H7 (cell line): Measurements from ENCODE around the gene ZNF277. TPM values are rescaled to one million over a fixed set of nuclear protein-coding genes. Genes with fewer than 3 reads are reported as not detected.
"Not testable (repeated sequence)": the region's sequence is repeated elsewhere in the genome, so short reads cannot be mapped to it uniquely, and the experiment has no call there.

Source experiments
- DNase-seq: peaks from one replicate; pipeline ENCODE4 v3.0.0; 2012
- H3K27me3 ChIP-seq: 2 replicates; pipeline ENCODE4 v1.6.0; 2011; ENCODE audit warnings: mild to moderate bottlenecking, low read length; ENCODE audit not compliant: control insufficient read depth, insufficient read depth
- H3K36me3 ChIP-seq: replicated peaks from 2 replicates; pipeline ENCODE4 v1.5.1; 2011; ENCODE audit warnings: low read length; ENCODE audit not compliant: control insufficient read depth, insufficient read depth
- H3K4me3 ChIP-seq: 2 replicates; pipeline ENCODE4 v1.5.1; 2011; ENCODE audit warnings: low read depth, mild to moderate bottlenecking, control low read depth, low read length, moderate library complexity; ENCODE audit not compliant: insufficient read depth
- total RNA-seq: library from RNA; depleted of rRNA; stranded (reverse); fragments of >200 nt; shearing (Covaris generic); gene quantifications from 2 replicates; pipeline ENCODE4 v1.2.3, GENCODE V29; 2014

ZNF277 gene
- total RNA-seq, 1 experiment from 2014 or later, result 29.8 TPM

DNA sequence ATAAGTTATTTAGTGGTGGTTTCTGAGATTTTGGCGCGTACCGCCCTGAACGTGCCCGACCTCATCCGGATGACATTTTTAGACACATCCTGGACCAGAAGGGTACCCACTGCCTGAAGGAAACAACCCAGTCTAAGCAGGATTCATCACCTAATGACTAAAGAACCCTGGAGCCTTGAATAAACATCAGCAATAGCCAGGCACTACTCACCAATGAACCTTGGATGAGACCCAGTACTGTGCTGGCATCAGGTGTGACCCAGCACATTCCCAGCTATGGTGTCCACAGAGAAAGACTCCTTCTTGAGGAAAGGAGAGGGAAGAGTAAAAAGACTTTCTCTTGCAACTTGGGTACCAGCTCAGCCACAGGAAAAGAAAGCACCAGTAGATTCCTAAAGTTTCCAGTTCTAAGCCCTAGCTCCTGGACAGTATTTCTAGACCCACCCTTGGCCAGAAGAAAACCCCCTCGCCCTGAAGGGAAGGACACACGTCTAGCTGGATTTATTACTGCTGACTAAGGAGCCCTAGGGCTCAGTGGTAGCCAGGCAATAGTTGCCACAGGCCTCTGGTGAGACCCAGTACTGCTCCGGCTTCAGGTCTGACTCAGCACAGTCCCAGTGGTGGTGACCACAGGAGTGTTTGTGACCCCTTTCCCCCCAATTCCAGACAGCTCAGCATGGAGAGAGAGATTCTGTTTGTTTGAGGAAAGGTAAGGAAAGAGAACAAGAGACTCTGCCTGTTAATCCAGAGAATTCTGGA lies 32.5 kb downstream of the ZNF277 start:
- Histone ChIP-seq H3K36me3 (no peaks in the 10 kb centered on the region), H3K4me3 (no peak overlapping the region), H3K27me3 (no peaks in the 10 kb centered on the region)
- no peak for DNase-seq

DNA sequence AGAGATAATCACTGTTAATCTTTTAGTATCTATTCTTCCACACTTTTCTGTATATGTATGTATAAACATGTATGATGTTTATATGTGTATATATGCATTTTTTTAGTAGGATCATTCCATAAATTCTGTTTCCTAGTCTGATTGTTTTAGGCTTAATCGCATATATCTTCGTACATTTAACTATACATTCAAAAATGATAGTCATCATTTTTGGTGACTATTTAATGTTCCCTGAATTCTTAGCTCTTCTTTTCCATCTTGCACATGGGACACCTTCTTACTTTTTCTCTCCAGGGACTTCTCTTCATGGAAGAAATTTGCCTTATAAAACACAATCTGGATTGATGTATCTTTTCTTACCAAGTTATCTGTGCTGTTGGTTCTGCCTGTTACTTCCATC lies 42.1 kb downstream of the ZNF277 start:
- Histone ChIP-seq H3K27me3 (peaks cover 6% of the 10 kb centered on the region; the same call in 1 of the 2 replicates), H3K4me3 (no peak overlapping the region), H3K36me3 (no peaks in the 10 kb centered on the region)
- no peak for DNase-seq

DNA sequence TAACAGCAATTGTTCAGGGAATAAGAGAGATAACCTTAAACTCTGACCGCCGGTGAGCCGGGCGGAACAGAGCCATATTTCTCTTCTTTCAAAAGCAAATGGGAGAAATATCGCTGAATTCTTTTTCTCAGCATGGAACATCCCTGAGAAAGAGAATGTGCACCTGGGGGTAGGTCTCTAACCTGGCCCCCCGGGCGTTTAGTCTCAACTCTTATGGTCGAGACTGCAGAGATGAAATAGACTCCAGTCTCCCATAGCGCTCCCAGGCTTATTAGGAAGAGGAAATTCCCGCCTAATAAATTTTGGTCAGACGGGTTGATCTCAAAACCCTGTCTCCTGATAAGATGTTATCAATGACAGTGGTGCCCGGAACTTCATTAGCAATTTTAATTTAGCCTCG lies 43.5 kb downstream of the ZNF277 start:
- DNase-seq, H3K27me3 ChIP-seq, H3K36me3 ChIP-seq, H3K4me3 ChIP-seq: not testable (repeated sequence)

DNA sequence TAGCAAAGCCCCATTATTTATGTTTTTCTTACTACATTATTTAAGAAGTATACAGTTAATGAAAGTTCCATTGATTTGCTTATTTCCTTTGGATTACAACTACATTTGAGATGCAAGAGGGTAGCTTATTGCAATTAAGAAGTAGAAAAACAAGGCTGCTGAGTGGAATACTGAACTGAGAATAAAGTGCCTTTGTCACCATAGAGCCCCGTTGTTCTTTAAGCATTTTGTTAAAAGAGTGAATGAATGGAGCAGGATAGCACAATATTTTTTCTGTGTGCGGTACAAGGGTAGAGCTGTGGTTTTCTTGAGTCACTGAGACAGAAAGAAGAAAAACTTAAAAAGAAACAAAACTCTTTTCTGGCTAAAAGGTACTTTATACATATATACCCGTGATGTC lies 45.6 kb downstream of the ZNF277 start:
- Histone ChIP-seq H3K36me3 (no peaks in the 10 kb centered on the region), H3K27me3 (peaks cover 6% of the 10 kb centered on the region; the same call in 1 of the 2 replicates), H3K4me3 (no peak overlapping the region)
- DNase-seq, result no peak

DNA sequence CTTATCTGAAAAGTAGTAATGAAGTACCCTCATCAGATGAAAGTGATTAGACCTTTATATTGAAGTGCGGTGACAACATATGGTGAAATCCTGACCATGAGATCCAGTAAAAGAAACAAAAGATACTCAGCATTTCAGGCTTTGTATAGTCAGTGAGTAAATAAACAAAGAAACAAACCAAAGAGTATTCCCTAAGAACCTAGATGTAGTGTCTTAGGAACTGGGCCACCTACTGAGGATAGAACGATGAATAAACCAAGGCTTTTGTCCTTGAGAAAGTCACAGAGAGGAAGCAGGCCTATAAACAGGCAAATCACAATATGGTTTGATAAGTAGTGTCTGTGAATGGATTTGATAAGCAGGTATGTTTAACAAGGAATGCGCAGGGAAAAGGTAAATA lies 46.2 kb downstream of the ZNF277 start:
- Histone ChIP-seq H3K27me3 (peaks cover 6% of the 10 kb centered on the region; the same call in 1 of the 2 replicates), H3K36me3 (no peaks in the 10 kb centered on the region), H3K4me3 (no peak overlapping the region)
- no peak for DNase-seq

DNA sequence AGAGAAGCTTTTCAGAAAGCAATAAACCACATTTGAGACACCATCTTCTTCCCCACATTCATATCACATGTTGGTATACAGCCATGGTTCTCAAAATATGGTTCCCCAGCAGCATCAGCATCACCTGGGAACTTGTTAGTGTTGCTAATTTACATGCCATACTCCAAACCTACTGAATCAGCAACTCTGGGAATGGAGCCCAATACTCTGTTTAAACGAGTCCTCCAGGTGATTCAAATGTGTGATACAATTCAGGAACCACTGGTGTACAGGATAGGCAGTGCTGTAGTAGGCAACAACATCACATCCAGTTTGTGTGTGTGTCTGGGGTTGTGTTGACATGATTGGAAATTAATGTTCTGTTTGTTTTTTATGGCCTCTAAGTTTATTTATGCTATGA lies 47.7 kb downstream of the ZNF277 start:
- no peaks in the 10 kb centered on the region for H3K36me3 ChIP-seq
- DNase-seq, result no peak
- peaks cover 2% of the 10 kb centered on the region; the same call in 1 of the 2 replicates for H3K27me3 ChIP-seq
- no peak overlapping the region for H3K4me3 ChIP-seq

DNA sequence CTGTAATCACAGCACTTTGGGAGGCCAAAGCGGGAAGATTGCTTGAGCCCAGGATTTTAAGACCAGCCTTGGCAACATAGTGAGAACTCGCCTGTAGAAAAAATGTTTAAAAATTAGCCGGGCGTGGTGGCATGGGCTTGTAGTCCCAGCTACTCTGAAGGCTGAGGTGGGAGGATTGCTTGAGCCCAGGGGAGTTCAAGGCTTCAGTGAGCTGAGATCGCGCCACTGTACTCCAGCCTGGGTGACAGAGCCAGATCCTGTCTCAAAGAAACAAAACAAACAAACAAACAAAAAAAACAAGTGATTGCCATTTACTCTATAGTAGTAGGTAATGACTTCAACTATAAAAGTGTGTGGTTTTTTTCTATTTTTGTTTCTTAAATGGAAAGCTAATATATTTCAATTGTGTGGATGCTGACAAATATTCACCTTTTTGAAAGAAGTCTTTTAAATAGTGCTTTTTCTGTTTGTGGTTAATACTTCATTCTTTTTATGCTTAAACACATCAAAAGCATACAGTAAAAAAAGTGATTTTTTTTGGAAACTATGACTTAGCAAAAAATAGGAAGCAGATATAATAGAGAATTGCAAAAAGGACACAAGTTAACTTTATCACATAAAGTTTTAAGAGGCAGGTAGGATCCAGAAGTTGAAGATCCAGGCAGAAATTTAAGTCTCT lies 48.4 kb downstream of the ZNF277 start:
- no peak for DNase-seq
- Histone ChIP-seq H3K4me3 (no peak overlapping the region), H3K36me3 (no peaks in the 10 kb centered on the region), H3K27me3 (no peaks in the 10 kb centered on the region; the same call in 1 of the 2 replicates)

- Histone ChIP-seq H3K36me3 (no peaks in the 10 kb centered on the region), H3K4me3 (no peak overlapping the region), H3K27me3 (no peaks in the 10 kb centered on the region; the same call in 1 of the 2 replicates)
- no peak for DNase-seq
Measured at GRCh38 chr7:112255388-112255720, 48.9 kb downstream of the ZNF277 start.

DNA sequence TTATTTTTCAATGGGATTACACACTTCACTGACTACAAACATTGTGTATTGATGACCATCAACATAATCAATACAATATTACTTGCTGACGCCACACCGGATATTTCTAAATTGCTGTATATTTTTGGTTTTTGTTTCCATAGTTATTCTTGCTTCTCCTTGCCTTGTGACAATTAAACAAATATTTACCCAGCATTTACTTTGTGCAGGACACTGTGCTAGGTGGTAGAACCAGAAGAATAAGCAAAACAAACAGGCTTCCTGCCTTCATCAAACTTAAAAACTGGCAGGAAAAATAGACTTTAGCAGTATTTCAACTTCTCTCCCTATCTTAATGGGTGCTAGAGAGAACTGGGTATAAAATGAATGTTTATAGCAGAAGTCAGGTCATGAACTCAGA lies 50.6 kb downstream of the ZNF277 start:
- DNase-seq, result no peak
- Histone ChIP-seq H3K4me3 (no peak overlapping the region), H3K27me3 (no peaks in the 10 kb centered on the region), H3K36me3 (no peaks in the 10 kb centered on the region)

- H3K27me3 ChIP-seq, result no peaks in the 10 kb centered on the region
- no peak overlapping the region for H3K4me3 ChIP-seq
- DNase-seq, result no peak
- no peaks in the 10 kb centered on the region for H3K36me3 ChIP-seq
Measured at GRCh38 chr7:112260911-112261310, 54.4 kb downstream of the ZNF277 start.

GRCh38 chr7:112262036-112262435 lies 55.5 kb downstream of the ZNF277 start:
- Histone ChIP-seq H3K36me3 (no peaks in the 10 kb centered on the region), H3K4me3 (no peak overlapping the region), H3K27me3 (no peaks in the 10 kb centered on the region)
- no peak for DNase-seq

GRCh38 chr7:112262855-112263487 lies 56.5 kb downstream of the ZNF277 start:
- Histone ChIP-seq H3K4me3 (no peak overlapping the region), H3K27me3 (no peaks in the 10 kb centered on the region), H3K36me3 (no peaks in the 10 kb centered on the region)
- no peak for DNase-seq

GRCh38 chr7:112263519-112263918 lies 57.0 kb downstream of the ZNF277 start:
- Histone ChIP-seq H3K27me3 (no peaks in the 10 kb centered on the region), H3K36me3 (no peaks in the 10 kb centered on the region)

GRCh38 chr7:112266141-112266540 lies 59.6 kb downstream of the ZNF277 start:
- H3K27me3 ChIP-seq, result no peaks in the 10 kb centered on the region
- H3K36me3 ChIP-seq, result no peaks in the 10 kb centered on the region
- no peak overlapping the region for H3K4me3 ChIP-seq
- no peak for DNase-seq

More at GRCh38 chr7:112263519-112263918, 57.0 kb downstream of the ZNF277 start:
- H3K4me3 ChIP-seq, result no peak overlapping the region
- no peak for DNase-seq
